Measurements from ENCODE around the gene ORM2.

DNA sequence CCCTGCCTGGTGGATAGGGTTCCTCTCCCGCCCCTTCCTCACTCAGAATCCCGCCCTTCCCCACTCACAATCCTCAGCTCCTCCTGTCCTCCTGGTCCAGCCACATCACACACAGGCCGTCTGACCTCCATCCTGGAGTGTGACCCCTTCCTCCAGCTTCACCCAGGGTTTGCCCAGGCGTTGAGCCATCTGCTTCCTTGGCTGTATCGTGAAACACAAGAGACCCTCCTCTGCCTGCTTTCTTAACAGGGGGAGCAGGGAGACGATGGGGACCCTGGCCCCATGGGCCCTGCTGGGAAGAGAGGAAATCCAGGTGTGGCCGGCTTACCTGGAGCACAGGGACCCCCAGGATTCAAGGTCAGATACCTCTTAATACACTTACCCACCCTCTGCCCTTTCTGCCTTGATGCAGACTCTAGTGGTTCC, 39.1 kb upstream of the ORM2 start:
- TF ChIP-seq, protein P1, sequence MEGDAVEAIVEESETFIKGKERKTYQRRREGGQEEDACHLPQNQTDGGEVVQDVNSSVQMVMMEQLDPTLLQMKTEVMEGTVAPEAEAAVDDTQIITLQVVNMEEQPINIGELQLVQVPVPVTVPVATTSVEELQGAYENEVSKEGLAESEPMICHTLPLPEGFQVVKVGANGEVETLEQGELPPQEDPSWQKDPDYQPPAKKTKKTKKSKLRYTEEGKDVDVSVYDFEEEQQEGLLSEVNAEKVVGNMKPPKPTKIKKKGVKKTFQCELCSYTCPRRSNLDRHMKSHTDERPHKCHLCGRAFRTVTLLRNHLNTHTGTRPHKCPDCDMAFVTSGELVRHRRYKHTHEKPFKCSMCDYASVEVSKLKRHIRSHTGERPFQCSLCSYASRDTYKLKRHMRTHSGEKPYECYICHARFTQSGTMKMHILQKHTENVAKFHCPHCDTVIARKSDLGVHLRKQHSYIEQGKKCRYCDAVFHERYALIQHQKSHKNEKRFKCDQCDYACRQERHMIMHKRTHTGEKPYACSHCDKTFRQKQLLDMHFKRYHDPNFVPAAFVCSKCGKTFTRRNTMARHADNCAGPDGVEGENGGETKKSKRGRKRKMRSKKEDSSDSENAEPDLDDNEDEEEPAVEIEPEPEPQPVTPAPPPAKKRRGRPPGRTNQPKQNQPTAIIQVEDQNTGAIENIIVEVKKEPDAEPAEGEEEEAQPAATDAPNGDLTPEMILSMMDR (conservative IDR thresholded peaks at IDR 0.05 in 1 of 2, IDR thresholded peaks at IDR 0.05 in 1 of 2; ENCODE audit: extremely low read depth in 1 of 2, insufficient read depth in 1 of 2, low read depth in 1 of 2, low read length in 2 of 2) = no peak
- TF ChIP-seq EZH2 (IDR thresholded peaks at IDR 0.05; ENCODE audit: borderline replicate concordance, low read length) = no peak

Measured in mammary epithelial cell (primary cell).